ENCODE measurements around the gene ATAD3C.

DNA sequence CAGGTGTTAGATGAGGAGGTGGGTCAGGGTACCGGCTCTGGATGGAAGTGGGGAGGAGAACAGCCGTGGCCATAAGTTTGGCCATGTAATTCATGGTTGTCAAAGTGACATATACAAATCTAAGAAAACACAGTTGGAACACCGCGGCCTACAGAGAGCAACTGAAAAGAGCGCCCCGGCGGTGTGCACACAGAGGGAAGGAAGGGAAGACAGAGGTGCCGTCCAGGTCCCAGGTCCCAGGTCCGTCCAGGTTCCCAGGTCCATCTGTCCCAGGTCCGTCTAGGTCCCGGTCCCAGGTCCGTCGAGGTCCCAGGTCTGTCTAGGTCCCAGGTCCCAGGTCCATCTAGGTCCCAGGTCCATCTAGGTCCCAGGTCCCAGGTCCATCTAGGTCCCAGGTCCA, 37.9 kb upstream of the ATAD3C start:
- TF ChIP-seq, protein P1, sequence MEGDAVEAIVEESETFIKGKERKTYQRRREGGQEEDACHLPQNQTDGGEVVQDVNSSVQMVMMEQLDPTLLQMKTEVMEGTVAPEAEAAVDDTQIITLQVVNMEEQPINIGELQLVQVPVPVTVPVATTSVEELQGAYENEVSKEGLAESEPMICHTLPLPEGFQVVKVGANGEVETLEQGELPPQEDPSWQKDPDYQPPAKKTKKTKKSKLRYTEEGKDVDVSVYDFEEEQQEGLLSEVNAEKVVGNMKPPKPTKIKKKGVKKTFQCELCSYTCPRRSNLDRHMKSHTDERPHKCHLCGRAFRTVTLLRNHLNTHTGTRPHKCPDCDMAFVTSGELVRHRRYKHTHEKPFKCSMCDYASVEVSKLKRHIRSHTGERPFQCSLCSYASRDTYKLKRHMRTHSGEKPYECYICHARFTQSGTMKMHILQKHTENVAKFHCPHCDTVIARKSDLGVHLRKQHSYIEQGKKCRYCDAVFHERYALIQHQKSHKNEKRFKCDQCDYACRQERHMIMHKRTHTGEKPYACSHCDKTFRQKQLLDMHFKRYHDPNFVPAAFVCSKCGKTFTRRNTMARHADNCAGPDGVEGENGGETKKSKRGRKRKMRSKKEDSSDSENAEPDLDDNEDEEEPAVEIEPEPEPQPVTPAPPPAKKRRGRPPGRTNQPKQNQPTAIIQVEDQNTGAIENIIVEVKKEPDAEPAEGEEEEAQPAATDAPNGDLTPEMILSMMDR (IDR thresholded peaks at IDR 0.05), result no peak
- no peak for TF ChIP-seq POLR2A (IDR thresholded peaks at IDR 0.05)

Data from esophagus squamous epithelium (tissue), 4 donors.